Measurements from ENCODE around the gene PLXNA4.
A peak's percentile ranks its signal among the peaks of the same experiment; 100 is the strongest.

The PLXNA4 gene

DNA sequence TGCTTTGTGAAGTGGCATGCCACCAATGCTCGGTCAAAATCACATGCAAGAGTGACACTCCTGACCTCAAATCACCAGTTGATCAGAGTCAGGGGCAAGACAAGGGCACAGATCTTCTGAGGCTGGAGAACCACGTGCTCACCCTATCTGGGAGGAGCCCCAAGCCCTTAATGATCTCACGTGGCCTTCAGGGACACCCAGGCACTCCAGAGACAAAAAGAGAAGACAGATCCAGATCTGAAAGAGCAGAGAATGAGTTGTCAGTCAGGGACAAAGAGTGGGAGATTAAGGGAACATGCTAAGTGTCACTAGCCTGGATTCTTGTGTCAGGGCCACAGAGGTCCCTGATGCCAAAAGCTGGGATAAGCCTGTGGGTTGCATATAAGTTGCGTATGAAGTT, 134.3 kb downstream of the PLXNA4 start:
- DNase-seq (ENCODE audit: low read depth in 3 of 3) = no peak

DNA sequence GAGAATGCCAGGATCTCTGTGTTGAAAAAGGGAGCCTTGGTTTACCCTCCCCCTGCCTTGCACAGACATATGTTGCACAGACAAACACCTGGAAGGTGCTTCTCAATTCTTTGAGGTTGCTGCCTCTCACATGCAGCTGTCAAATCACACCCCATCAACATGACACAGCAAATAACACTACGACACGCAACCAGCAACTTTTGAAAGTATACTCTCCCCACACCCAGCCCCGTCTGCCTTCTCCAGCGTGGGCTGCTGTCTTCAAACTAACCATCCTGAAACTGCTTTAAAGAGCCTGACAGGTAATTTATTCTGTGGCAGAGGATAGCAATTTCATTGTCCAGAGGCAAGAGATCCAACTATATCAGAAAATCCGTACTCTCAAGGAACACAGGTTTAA, 136.1 kb downstream of the PLXNA4 start:
- no peak for DNase-seq (ENCODE audit: low read depth in 3 of 3)

DNA sequence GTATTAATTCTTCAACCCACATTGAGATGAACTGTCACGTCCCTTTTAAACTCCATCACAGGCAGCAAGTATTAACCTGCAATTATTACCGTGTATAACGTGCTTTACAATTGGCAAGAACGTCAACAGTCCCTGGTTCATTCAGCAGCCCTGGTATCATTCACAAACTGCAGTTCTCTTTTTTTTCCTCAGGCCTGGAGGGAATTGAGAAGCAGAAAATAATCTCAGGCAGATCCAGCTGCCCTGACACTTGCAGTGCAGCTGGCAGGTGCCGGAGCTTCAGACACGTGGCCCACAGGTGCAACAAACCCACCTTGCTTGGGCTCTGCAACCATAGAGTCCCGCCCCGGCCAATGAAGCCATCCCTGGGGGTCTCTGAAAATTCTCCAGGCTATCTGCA, 137.3 kb downstream of the PLXNA4 start:
- DNase-seq (ENCODE audit: low read depth in 3 of 3) = no peak

DNA sequence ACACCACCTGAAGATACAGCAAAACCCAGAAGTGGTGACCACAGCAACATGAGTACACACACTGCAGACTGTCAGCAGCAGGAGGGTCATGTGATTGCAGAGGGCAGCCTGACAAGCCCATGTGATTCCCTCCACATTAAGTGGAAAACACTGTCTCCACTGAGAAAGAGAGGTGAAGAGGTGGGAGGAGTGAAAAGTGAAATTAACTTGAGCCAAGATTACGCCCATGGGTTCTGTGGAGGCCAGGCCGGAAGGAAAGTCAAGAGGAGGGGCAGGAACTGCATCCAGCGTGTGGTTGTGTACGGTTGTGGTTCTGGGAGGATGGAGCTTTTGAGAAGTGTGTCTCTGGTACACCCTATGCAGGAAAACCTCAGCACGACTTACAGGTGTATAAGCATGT, 138.5 kb downstream of the PLXNA4 start:
- DNase-seq (ENCODE audit: low read depth in 3 of 3) = no peak

- DNase-seq (ENCODE audit: low read depth in 3 of 3) = no peak
Observed at GRCh38 chr7:132436121-132436520, 140.1 kb downstream of the PLXNA4 start.

DNA sequence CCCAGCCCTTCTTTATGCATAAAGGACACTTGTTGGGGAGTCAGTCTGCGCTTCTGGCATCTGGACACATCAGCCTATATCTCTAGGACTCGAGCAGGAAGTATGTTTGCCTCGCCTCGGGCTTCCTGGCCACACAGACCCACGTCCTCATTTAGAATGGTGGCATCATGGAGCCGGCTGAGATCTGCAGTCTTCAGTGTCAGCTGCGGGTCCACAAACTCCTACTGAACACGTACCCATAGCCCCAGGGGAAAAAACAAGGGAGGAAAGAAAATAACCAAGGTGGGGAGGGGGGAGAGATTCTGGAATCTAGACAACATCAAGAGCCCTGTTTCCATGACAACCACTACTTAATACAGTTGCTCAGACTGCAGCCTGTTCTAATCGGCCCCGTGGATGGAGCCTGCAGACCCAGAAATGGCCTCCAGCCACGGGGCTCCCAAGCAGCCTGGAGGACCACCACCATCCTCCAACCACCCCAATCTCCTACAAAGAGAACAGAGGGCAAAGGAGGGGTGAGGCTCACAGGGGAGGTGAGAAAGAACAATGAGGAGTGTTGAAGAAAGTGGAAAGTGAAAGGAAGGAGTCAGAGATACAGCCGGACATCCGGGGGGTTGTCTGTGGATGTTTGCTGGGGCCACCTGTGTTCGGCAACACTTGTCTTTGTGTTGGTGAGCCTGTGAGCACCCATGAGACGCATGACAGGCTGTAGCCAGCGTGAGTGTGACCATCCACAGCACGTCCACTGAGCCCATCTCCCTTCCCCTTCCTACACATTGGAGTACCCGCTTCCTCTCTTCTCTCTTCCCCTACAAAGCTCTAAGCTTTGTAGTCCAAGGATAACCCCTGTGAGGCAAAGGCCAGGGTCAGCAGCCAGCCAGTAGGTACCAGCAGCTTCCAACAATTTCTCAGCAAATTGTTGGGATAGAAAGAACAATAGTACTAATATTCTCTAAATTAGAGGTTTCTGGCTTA, 141.0 kb downstream of the PLXNA4 start:
- DNase-seq (ENCODE audit: low read depth in 3 of 3) = no peak

- DNase-seq (ENCODE audit: low read depth in 3 of 3) = no peak
Observed at GRCh38 chr7:132434041-132434440, 142.2 kb downstream of the PLXNA4 start.

DNA sequence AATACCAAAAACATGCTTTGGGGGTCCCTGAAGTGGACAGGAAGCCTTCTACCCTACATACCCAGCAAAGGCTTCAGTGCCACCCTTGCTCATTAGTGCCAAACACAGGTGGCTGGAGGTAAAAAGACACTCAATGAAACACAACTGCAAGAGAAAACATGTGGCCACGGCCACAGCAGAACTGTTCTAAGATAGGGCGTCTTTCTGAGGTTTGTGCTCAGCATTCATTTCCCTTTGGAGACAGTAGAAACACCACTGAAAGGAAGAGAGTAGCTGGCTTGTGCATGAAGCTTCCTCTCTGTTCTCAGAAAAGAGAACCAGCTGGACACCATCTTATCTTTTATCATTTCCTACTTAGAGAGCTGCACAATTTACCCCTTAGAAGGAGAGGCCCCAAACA, 143.0 kb downstream of the PLXNA4 start:
- DNase-seq (ENCODE audit: low read depth in 3 of 3) = no peak

DNA sequence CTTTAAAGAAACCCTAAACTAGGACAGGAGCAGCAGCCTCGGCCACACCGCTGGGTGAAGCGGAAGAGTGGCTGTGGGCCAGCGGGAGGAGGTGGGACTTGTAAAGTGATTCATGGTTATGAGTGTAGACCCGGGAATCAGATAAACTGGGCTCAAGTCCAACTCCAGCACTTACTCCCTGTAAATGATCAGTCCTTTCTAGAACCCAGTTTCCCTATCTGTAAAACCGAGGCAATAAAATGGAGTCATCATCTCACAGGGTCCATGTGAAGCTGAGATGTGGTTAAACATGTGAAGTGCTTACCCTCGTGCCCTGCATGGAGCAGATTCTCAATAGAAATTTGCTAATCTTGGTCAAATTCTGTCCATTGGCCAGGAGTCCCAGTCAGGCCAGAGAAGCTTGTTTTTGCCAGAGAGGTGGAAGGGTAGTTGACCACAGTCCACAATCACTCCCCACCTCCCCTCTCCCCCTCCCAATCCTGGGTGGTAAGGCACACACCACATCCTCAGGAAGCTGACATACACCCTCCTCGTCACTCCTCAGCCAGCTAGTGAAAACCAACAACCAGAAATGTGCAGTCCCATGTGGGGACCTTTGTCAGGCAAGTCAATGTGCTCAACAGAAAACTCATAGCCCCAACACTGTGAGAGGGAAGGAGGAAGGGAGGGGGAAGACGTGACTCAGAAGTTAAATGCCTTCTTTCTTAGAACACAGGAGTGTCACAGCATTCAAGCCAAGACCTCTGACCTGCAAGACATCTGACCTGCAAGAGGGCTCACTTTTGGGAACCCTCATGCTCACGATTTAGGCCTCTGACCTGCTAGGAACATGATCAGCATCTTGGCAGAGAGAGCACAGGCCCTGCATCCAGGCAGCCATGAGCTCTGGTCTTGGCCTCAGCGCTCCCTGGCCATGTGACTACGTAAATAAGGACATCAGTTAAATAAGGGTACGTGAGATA, 145.1 kb downstream of the PLXNA4 start:
- DNase-seq (ENCODE audit: low read depth in 3 of 3) = peak in 1 of 3 donors; percentile 30

GRCh38 chr7:132430041-132430855, 146.0 kb downstream of the PLXNA4 start:
- DNase-seq (ENCODE audit: low read depth in 3 of 3) = no peak

DNA sequence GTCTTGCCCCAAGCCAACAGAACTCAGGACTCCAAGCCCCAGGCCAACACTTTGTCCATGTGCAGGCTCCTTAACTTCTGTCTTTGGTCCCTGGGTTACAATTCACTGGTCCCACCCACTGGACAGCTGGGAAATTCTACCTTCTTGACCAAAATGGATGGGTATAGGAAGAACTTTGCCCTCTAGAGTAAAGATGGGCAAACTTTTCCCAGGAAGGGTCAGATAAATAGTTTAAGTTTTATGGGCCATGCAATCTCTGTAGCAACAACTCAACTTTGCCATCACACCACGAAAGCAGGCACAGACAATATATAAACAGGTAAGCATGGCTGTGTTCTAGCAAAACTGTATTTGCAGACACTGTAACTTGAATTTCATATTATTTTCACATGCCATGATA, 147.1 kb downstream of the PLXNA4 start:
- DNase-seq (ENCODE audit: low read depth in 3 of 3) = no peak

DNA sequence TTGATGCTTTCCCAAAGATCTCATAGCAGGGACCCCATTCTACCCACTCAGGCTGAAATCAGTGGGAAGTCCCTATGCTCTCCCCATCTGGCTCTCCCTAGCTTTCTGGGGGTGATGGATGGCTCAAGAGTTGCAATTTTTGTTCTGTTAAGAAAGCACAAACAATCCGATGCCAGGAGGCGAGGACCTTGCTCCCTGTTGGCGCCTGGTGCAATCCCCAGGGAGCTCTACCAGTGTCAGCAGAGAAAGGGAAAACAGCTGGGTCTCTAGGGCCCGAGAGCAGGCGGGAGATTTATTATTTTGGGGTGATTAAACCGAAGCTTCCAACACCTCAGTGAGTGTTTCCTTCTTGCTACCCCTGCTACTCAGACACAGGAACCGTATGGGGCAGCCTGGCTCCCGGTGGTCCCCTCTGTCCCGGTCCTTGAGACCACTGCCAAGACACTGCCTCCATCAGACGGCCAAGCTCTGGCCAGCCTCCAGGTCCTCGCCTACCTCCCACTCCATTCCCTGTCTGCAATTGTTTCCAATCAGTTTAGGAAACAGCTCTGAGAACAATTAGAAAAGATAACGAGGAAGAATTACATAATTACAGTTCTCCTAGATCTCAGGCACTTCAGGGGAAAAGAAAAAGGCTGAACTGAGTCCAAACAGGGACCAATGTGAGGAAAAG, 147.9 kb downstream of the PLXNA4 start:
- no peak for DNase-seq (ENCODE audit: low read depth in 3 of 3)

GRCh38 chr7:132425942-132426341, 150.3 kb downstream of the PLXNA4 start:
- no peak for DNase-seq (ENCODE audit: low read depth in 3 of 3)

DNA sequence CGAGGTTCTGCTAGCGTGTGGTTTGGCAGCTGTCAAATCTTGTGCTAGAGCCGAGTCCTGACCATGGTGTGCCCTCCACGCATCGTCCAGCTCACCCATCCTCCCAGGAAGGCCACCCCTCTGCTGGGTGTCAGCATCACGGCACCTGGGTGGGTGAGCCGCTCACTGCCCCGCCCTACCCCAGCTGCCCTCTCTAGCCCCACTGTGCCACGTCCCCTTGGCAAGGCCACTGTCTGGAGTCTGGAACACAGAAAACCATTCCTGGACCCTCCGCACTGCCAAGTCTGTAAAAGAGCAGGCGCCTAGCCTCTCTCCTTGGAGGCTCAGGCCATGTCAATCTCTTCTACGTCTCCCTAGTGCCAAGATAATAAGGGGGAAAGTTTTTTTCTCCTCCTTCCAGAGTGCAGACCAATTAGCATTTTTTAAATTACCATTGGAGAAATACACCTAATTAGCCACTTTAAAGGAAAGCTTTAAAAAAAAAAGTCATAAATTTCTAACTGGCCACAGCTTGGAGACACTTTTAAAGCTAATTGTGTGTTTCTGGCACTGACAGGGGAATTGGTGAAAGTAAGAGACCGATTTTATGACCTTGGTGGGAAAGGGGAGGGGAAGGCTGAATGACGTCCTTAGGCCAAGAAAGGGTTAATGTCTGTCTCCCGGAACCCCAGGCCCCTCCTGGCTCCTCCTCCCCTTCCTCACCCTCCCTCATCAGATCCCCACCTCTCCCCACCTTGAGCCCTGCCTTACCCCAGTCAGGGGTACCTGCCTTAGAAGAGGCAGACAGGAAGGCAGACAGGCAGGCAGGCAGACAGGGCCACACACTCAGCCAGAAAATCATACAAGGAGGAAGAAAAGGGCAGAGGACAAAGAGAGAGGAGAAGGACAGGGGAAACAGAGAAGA, 151.2 kb downstream of the PLXNA4 start:
- no peak for DNase-seq (ENCODE audit: low read depth in 3 of 3)

- no peak for DNase-seq (ENCODE audit: low read depth in 3 of 3)
Observed at GRCh38 chr7:132424277-132424676, 152.0 kb downstream of the PLXNA4 start.

GRCh38 chr7:132423594-132424200, 152.6 kb downstream of the PLXNA4 start:
- no peak for DNase-seq (ENCODE audit: low read depth in 3 of 3)

DNA sequence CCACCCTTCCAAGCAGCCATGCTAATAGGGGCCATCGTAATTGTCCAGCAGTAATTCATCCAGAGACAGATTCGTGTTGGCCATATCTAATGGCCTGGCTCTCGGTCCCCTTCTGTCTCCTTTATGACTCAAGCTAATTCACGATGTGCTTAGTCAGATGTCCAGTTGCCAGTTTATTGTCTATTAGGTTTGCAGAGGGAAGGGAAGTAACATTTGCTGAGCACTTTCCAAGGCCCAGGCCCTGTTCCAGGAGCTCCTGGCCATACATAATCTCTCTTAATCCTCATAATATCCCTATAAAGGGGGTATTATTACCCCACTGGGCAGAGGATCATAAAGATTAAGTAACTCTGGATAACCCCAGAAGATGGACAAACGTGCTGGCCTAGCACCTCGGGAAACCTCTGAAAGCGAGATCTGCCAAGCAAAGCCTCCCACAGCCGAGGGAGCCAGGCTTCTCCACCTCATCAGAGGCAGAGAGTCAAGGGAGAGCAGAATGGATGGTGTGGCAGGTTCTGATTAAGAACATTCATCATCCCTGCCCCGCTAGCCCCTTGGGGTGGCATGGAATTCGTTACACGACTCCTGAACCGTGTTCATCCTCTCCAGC, 153.7 kb downstream of the PLXNA4 start:
- DNase-seq (ENCODE audit: low read depth in 3 of 3) = no peak

GRCh38 chr7:132420527-132420926, 155.7 kb downstream of the PLXNA4 start:
- DNase-seq (ENCODE audit: low read depth in 3 of 3) = no peak

GRCh38 chr7:132419542-132419941, 156.7 kb downstream of the PLXNA4 start:
- DNase-seq (ENCODE audit: low read depth in 3 of 3) = no peak
